ENCODE results near the gene SUN2.

Gene SUN2

DNA sequence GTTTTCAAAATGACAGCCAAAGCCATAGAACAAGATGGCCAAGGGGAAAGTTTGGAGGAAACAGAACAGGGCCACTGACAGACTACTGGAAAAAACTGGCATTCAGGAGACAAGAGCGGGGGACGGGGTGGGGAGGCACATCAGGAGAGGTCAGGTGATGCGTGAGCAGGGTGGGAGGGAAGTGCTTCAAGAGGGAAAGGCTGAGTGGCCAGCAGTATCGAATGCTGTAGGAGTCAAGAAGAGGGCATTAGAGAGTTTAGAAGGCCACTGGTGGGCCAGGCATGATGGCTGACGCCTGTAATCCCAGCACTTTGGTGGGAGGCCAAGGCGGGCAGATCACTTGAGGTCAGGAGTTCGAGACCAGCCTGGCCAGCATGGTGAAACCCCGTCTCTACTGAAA lies 41.9 kb downstream of the SUN2 start:
- no peak for DNase-seq

GRCh38 chr22:38712486-38713207 lies 43.2 kb downstream of the SUN2 start:
- no peak for DNase-seq

DNA sequence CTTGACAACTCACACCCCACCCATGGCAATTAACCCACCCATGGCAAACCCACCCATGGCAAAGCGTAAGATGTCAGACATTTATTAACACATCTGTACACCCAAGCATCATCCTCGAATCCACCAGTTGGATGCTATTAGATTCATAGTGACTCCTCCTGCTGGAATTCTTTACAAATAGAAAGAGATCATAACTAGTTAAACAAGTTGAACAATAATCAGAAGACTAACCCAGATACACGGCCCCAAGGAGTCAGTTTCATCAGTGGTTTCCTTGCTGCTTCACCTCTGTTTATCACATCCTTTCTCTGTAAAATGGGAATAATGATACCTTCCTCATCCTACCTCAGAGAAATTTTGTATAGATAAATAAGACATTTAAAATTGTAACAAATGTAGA lies 44.9 kb downstream of the SUN2 start:
- no peak for DNase-seq

DNA sequence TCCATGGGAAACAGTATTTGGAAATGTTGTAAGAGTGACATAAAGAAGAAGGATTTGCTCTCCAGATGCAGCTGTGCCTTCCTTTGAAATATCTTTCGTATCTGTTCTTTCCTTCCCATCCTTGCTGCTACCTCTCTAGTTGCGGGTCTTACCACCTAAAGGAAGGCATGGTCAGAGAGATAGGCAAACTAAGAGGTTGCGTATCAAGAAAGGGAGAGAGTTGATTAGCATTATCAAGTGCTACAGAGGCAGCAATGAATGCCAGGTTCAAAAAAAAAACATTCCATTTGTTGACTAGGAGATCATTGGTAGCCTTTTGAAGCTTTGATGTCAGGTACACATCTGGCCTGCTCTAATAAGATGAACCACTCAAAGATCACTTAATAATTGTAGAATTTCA lies 45.4 kb downstream of the SUN2 start:
- DNase-seq: no peak

GRCh38 chr22:38709306-38709705 lies 46.5 kb downstream of the SUN2 start:
- DNase-seq: no peak

DNA sequence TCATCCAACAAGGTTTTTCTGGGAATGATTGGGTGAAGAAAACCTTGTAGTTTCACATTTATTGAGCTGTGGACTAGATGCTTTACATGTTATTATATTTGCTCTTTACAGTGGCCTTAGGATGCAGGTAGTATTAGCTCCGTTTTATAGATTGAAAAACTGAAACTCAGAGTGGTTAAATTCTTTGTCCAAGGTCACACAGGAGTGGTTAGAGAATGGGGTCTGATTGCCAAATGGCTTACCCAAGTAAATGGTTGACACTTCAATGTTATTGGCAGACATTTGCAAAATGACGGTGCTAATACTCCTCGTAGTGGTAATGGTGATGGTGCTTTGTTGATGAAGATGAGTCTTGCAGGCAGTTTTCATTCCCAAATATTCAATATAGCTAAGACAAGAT lies 47.8 kb downstream of the SUN2 start:
- DNase-seq: no peak

DNA sequence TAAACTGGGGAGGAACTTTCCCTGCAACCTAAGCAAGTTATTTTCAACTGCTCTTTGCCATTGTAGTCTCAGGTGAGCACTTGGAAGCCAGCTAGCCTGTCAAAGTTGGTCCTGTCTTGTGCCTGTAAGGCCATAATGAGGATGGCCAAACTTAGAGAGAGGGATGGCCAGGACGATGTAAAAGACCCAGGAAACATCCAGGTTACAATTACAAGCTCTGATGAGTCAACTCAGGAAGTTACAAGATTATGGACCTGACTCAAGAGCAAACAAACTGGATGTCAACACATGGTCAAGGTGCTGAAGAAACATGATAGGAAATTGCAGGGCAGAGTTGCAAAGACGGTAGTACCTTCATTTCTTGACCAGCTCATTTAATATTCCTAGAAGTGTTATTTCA lies 48.5 kb downstream of the SUN2 start:
- DNase-seq: no peak

GRCh38 chr22:38706901-38707195 lies 49.0 kb downstream of the SUN2 start:
- DNase-seq: no peak

DNA sequence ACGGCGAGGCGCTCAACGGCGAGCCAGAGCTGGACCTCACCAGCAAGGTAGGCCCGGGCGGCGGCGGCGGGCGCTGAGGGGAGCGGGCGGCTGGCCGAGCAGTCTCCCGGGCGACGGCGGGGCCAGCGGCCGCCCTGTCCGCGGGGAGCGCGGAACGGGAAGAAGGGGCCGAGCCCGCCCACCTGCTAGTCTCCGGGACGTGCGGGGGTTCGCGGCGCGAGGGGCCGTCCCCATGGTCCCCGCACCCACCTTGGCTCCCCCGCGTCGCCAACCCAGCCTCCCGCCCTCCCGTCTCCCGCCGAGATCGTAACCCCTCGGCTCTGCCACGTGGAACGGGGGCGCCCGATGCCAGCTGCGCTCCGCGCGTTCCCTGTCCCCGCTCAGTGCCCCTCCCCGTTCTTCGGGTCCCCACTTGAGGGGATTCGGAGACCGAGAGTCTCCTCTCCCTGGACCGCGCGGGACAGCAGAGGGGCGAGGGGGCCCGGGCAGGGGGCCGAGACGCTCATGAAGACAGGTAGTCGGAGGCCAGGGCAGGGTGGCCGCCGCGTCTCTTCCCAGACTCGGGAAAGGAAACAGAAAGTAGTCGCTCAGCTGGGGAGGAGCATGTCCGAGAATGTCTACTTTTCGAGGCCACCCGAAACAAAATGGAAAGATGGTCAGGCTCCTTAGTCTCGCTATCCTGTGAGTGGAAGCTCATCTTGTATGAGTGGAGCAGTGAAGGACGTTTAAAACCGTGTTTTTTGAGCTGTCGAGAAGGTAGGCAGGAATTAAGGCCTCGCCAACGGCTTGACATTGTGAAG lies 49.5 kb downstream of the SUN2 start:
- DNase-seq: peak; percentile 52

DNA sequence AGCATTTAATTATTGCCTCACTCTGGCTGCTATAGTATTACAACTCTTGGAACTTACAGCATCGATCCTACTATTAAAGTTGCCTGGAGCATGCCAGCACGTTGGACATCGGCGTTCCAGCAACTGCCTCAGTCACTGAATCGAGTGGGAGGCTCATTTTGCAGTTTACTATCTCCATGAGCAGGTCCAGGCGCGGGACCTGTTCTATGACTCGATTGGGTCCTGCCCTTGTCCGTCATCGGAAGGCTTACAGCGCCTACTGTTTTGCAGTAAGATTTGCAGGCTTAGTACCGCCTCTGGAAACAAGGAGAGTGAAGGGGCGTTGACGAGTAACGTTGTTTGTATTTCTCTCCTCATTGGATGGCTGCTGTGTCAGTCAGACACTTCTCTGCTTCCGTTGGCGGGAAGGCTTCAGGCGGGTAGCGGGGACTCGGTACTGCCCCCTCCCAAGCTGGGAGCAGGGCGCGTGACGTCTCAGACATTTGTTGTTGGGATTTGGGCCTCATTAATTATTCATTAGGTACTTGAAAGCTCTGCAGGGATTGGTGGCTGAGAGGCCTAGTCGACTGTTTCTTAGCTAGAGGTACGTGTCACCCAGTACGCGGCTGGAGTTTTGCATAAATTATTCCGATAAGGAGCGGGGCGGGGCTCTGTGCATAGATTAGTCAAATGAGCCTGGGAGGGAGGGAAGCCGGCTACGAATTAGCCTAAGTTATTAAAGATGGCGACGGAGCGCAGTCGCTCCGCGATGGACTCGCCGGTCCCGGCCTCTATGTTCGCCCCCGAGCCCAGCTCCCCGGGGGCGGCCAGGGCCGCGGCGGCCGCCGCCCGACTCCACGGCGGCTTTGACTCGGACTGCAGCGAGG lies 50.3 kb downstream of the SUN2 start, which contains the start of gene GTPBP1:
GTPBP1 (plus strand) TSS at position 710 of the 866 bp plus-strand sequence; CDS start at position 722, 12 bp downstream.
- peak; percentile 95 for DNase-seq

- no peak for DNase-seq
Observed at GRCh38 chr22:38704654-38705234, 51.1 kb downstream of the SUN2 start.

DNA sequence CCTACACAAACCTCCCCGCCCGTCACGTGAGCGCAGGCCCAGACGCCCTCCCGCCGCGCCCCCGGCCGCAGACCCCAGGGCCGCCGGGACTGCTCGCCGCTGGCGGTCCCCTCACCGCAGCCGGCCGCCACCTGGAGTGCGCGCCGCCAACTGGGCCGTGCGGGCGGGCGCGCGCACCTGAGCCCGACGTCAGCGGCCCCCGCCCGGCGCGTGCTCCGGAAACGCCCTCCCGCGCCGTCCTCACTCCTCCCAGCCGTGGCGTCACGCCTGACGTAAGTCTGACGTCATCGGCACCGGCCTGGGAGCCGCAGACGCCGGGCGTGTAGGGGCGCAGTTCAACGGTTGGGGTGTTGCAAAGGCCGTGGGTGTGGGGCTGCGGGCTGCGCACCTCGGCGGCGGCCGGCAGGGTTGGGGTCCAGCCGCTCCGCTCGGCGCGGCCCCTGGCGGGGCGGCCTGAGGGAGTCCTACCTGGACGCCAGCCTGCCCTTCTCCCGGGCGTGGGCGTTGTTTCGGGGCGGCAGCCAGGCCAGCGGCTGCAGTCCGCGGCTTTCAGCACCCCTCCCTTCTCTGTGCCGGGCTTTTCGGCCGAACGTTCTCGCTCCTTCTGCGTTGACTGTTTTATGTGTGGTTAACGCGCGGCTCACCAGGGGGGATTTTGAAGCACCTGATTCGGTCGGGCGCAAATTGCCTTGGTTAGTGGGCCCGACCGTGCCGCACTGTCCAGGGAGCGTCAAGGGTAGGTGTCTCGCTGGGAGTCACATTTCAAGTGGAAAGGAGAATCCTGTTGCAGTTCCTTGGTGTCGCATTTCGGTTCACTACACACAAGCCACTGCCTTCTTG lies 54.8 kb downstream of the SUN2 start, which contains the start of gene JOSD1:
JOSD1 (minus strand) TSS at position 155 of the 840 bp plus-strand sequence. CDS start 956 bp downstream, outside the sequence.
- DNase-seq: peak; percentile 100

GRCh38 chr22:38700270-38700788 lies 55.5 kb downstream of the SUN2 start:
- no peak for DNase-seq

GRCh38 chr22:38699784-38700183 lies 56.0 kb downstream of the SUN2 start:
- DNase-seq: no peak

GRCh38 chr22:38699143-38699542 lies 56.7 kb downstream of the SUN2 start:
- DNase-seq: no peak

DNA sequence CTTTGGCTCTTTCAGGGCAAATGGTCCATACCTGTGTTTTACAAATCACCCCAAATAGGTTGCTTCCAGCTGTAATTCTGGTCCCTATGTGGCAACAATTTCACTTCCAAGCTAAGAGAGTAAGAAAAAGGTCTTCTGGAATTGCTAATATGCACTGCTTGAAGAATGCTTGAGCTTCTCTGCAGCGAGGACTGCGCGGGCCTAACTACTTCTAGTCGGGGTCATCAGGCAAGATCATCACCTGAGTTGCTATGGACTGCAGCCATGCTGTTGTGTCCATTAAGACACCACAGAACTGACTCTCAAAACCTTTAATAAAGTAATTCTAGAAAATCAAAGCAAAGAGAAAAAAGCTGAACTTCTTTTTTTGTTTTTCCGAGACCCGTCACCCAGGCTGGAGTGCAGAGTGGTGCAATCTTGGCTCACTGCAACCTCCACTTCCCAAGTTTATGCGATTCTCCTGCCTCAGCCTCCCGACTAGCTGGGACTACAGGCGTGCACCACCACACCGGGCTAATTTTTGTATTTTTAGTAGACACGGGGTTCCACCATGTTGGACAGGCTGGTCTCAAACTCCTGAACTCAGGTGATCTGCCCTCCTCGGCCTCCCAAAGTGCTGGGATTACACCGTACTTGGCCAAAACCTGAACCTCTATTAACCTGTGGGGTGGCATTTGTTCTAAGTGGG lies 57.2 kb downstream of the SUN2 start:
- DNase-seq: no peak

- DNase-seq: no peak
Observed at GRCh38 chr22:38697425-38698089, 58.2 kb downstream of the SUN2 start.

- DNase-seq: peak; percentile 49
Observed at GRCh38 chr22:38696606-38697424, 59.0 kb downstream of the SUN2 start.

- DNase-seq: no peak
Observed at GRCh38 chr22:38694940-38695339, 60.9 kb downstream of the SUN2 start.

GRCh38 chr22:38694049-38694448 lies 61.7 kb downstream of the SUN2 start:
- no peak for DNase-seq
